Measurements from ENCODE around the gene HDAC8. TPM values are rescaled to one million over a fixed set of nuclear protein-coding genes. Genes with fewer than 3 reads are reported as not detected.
A peak's percentile ranks its signal among the peaks of the same experiment; 100 is the strongest.

HDAC8 gene
- total RNA-seq, 1 donor from 2014 or later: 23.0 TPM

- Mint-ChIP-seq H3K9me3 (ENCODE audit: low read depth) (peaks cover 3% of the 10 kb centered on the region), H3K36me3 (ENCODE audit: low read depth) (peaks cover 2% of the 10 kb centered on the region), H3K27me3 (ENCODE audit: low read depth) (no peaks in the 10 kb centered on the region), H3K4me3 (ENCODE audit: unreplicated experiment) (no peak overlapping the region), H3K27ac (ENCODE audit: unreplicated experiment) (peak overlapping the region; percentile 49), H3K4me1 (ENCODE audit: low read depth) (no peaks in the 10 kb centered on the region)
- DNase-seq (ENCODE audit: low spot score): no peak
- no peak for TF ChIP-seq CTCF (IDR thresholded peaks at IDR 0.05)
Measured at GRCh38 chrX:72478351-72478750, 94.3 kb downstream of the HDAC8 start.

DNA sequence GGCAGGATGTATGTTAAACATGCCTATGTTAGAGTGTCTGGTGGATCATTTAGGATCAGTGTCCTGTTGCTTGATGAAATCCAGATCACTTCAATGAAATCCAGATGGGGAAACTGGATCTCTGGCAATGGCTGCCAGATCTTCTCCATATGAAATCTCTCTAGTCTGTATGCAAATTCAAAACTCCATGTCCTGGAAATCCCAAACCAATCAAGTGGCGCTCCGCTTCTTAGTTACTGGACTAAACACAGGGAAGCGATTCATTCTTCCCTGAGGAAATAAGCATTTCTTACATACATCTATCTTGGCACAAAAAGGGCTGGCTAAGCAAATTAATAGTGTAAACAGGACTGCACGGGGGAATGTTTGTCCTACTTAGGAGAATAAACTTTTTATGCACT lies 94.9 kb downstream of the HDAC8 start:
- Mint-ChIP-seq H3K4me3 (ENCODE audit: unreplicated experiment) (no peak overlapping the region), H3K9me3 (ENCODE audit: low read depth) (peaks cover 2% of the 10 kb centered on the region), H3K27ac (ENCODE audit: unreplicated experiment) (no peak overlapping the region), H3K36me3 (ENCODE audit: low read depth) (peaks cover 1% of the 10 kb centered on the region), H3K27me3 (ENCODE audit: low read depth) (no peaks in the 10 kb centered on the region), H3K4me1 (ENCODE audit: low read depth) (no peaks in the 10 kb centered on the region)
- no peak for TF ChIP-seq CTCF (IDR thresholded peaks at IDR 0.05)
- no peak for DNase-seq (ENCODE audit: low spot score)

DNA sequence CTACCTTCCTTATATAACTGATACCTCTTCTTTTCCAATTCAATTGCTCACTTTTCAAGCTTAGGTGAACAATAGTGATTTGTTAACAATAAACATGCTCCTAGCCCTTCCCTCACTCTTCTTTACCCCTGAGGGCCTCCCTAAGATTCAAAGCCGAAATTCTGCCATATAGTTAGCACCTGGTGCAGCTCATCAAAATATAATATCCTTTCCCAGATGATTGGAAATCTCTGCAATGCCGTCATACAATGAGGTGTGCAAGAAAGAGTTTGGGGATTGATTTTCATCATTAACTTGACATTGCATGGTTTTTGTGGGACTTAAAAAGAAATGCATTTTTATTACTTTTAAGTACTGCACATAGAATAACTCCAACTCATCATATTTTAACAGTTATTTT lies 95.3 kb downstream of the HDAC8 start:
- no peak overlapping the region for H3K4me3 Mint-ChIP-seq (ENCODE audit: unreplicated experiment)
- H3K9me3 Mint-ChIP-seq (ENCODE audit: low read depth): peaks cover 4% of the 10 kb centered on the region
- H3K27ac Mint-ChIP-seq (ENCODE audit: unreplicated experiment): no peak overlapping the region

DNA sequence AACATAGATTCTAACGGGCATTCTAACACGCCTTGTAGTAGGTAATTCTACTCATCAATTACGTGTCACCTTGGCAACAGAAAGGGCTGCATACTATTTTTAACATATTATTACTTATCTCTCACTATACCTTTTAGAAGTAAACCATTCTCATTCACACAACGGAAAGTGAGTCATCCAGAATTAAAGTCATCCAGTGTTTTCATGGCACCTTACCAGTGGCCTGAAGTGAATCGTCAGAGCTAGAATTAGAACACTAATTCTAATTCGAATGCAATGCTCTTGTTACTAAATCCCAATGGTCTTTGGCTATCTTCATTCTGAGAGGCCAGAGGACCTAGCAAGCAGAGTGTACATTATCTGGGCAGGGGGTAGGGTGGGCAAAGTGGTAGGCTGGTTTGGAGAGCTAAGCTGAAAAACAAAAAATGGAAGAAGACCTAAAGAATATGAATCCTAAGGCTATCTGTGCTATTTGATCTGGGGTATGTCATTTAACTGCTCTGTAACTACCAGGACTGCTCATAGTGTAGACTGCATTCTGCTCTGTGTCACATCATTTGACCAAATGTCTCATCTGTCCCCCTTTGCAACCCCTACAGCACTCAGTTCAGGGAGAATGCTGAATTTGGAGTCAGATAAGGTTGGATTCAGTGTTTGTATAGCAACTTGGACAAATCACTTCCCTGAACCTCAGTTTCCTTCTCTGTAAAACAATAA lies 96.5 kb downstream of the HDAC8 start:
- peaks cover 6% of the 10 kb centered on the region for H3K9me3 Mint-ChIP-seq (ENCODE audit: low read depth)
- peaks cover 5% of the 10 kb centered on the region for H3K36me3 Mint-ChIP-seq (ENCODE audit: low read depth)
- DNase-seq (ENCODE audit: low spot score): no peak
- no peaks in the 10 kb centered on the region for H3K27me3 Mint-ChIP-seq (ENCODE audit: low read depth)
- H3K4me1 Mint-ChIP-seq (ENCODE audit: low read depth): no peaks in the 10 kb centered on the region
- H3K4me3 Mint-ChIP-seq (ENCODE audit: unreplicated experiment): no peak overlapping the region
- no peak for TF ChIP-seq CTCF (IDR thresholded peaks at IDR 0.05)
- H3K27ac Mint-ChIP-seq (ENCODE audit: unreplicated experiment): no peak overlapping the region

More for the DNA sequence above, 95.3 kb downstream of the HDAC8 start:
- Mint-ChIP-seq H3K36me3 (ENCODE audit: low read depth) (peaks cover 4% of the 10 kb centered on the region), H3K4me1 (ENCODE audit: low read depth) (no peaks in the 10 kb centered on the region), H3K27me3 (ENCODE audit: low read depth) (no peaks in the 10 kb centered on the region)
- no peak for DNase-seq (ENCODE audit: low spot score)
- TF ChIP-seq CTCF (IDR thresholded peaks at IDR 0.05): no peak

GRCh38 chrX:72475338-72475737 lies 97.3 kb downstream of the HDAC8 start:
- Mint-ChIP-seq H3K4me3 (ENCODE audit: unreplicated experiment) (no peak overlapping the region), H3K4me1 (ENCODE audit: low read depth) (no peaks in the 10 kb centered on the region), H3K27me3 (ENCODE audit: low read depth) (no peaks in the 10 kb centered on the region), H3K36me3 (ENCODE audit: low read depth) (peaks cover 5% of the 10 kb centered on the region), H3K27ac (ENCODE audit: unreplicated experiment) (no peak overlapping the region), H3K9me3 (ENCODE audit: low read depth) (peaks cover 8% of the 10 kb centered on the region)
- DNase-seq (ENCODE audit: low spot score): no peak
- TF ChIP-seq CTCF (IDR thresholded peaks at IDR 0.05): no peak
